Middle frontal gyrus (tissue), 1 donor: Measurements from ENCODE around the gene UBXN10.

Experiments used
- DNase-seq: peaks from one replicate; pipeline ENCODE4 v3.0.0-alpha.2; 2015; ENCODE audit warnings: low spot score; ENCODE audit errors: extremely low spot score

The UBXN10 gene, protein sequence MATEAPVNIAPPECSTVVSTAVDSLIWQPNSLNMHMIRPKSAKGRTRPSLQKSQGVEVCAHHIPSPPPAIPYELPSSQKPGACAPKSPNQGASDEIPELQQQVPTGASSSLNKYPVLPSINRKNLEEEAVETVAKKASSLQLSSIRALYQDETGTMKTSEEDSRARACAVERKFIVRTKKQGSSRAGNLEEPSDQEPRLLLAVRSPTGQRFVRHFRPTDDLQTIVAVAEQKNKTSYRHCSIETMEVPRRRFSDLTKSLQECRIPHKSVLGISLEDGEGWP

DNA sequence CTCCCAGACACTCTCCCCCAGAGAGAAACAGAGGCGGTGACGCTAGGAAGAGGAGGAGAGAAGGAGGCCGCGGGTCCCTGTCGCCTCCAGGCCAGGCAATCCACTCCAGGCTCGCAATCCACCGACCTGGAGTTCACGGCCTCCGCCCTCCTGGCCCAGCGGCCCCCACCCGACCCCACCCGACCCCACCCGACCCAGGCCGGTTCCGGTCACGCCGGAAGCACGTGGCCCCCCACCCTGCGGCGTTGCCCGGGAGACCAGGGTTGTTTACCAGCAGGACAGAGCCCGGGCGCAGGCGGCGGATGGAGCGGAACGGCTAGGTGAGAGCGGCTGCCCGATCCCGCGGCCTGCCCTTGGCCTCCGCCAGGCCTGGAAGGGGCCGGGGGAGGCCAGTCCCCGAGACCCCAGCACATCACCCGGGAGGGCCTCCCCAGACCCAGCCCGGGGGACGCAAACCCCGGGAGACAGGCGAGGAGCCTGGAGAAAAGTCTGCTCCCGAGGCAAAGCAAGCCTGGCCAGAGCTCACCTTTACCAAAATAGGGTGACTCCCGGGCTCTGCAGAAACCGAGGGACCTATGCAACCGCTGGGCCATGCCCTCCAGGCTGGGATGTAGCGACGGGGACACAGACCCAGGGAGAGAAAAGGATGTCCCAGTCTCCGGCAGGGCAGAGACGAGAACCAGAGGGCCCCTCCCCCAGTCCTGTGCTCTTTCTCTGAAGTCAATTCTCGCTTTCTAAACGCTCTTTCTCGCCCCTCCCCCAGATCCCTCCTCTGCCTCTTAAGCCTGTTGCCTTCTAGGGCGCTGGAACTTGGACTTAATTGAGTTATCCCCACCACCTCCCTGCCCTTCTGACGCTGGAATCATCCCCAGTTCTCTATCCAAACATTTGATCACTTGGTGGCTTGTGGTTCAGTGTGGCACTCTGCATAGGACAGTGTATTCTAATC, at the start of gene UBXN10, which contains the start of gene PLA2G2C:
Gene UBXN10, plus strand, starts transcription at position 263 of the 949 bp plus-strand sequence. CDS start 4,466 bp downstream, outside the sequence.
Gene PLA2G2C, minus strand, starts transcription at position 685 of the 949 bp plus-strand sequence. CDS start 9,155 bp downstream, outside the sequence.
- no peak for DNase-seq

DNA sequence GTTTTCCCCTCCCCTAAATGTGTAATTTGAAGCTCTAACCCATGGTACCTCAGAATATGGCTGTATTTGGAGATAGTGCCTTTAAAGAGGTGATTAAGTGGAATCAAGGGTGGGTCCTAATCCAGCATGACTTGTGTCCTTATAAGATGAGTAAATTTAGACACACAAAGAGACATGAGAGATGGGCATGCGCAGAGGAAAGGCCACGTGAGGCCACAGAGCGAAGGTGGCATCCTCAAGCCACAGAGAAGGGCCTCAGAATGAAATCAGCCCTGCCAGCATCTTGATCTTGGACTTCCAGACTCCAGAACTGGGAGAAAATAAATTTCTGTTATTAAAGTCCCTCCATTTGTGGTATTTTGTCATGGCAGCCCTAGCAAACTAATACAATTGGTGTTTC, 49.6 kb upstream of the UBXN10 start:
- DNase-seq, result no peak

DNA sequence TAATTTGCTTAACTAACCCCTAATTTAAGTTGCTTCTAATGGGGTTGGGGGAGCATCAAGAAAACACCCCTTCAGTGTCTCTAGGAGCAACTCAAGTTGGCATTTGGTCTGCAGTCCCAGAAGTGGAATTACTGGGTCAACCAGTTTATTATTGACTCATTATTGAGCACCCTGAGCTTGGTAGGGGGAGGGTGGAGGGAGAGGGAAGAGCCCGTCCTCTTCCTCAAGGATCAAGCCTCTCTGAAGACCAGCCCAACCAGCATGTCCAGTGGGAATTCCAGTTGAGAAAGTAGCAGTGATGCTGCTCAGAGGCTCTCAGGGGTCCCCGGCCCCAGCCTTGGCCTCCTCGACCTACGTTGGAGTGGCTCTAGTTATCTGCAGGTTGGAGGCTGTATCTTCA, 48.8 kb upstream of the UBXN10 start:
- no peak for DNase-seq

DNA sequence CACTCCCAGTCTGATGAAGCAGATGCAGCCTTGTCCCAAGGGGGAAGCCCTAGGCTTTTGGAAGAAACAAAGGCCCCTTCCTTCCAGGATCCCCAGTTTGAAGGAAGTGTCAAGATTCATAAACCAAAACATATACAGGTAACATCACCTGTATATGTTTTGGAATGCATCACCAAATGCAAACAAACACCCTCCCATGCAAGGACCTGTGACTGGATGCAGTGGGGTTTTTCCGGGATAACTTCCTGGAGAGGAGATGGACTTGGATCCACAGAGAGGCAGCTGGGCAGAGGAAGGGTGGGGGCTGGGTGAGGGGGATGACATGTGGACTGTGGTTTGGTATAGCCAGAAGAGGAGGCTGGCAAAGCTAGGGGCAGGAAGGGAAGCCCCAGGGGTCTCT, 48.3 kb upstream of the UBXN10 start:
- no peak for DNase-seq

DNA sequence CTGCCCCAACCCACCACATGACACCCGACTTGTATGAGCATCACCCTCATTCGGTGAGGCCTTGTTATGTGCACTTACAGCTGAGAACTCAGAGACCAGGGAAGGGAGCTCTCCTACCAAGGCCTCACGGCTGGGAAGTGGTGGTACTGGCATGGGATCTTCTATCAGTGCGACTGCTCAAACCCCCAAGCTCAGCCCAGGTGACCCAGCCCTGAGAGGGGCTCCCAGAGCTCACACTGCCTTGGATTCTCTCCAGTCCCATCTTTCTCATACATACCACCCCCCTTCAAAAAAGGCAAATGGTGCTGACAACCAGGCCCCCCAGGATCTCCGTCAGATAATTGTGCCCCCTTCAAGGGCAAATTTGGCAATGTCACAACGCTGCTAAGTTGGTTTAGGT, 47.5 kb upstream of the UBXN10 start:
- DNase-seq, result no peak

DNA sequence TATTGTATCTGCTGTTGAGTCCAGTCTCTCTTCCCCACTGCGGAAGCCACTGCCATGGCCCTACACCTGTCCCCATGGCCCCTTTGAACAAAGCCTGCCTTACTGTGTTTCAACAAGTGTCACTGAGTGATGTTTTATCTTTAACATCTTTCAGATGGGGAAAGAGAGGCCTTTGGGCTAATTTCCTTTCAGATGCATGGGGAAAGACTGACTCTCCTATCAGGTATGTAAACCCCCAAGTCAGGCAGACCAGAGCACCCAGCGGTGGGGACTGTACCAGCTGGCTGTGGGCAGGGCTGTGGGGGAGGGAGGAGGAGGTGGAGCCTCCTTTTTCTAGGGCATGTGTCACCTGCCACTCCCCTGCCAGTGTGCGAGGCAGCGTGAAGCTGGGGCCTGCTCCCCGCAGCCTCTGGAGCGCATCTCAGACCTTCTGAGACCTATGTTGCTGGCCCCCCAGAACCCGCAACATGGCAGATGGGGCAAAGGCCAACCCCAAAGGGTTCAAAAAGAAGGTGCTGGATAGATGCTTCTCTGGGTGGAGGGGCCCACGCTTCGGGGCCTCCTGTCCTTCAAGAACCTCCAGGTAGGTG, 46.8 kb upstream of the UBXN10 start, which contains the start of gene PLA2G2F:
Gene PLA2G2F, plus strand, starts transcription at position 363 of the 590 bp plus-strand sequence. Its CDS starts 105 bp downstream, at position 468.
- DNase-seq, result no peak

DNA sequence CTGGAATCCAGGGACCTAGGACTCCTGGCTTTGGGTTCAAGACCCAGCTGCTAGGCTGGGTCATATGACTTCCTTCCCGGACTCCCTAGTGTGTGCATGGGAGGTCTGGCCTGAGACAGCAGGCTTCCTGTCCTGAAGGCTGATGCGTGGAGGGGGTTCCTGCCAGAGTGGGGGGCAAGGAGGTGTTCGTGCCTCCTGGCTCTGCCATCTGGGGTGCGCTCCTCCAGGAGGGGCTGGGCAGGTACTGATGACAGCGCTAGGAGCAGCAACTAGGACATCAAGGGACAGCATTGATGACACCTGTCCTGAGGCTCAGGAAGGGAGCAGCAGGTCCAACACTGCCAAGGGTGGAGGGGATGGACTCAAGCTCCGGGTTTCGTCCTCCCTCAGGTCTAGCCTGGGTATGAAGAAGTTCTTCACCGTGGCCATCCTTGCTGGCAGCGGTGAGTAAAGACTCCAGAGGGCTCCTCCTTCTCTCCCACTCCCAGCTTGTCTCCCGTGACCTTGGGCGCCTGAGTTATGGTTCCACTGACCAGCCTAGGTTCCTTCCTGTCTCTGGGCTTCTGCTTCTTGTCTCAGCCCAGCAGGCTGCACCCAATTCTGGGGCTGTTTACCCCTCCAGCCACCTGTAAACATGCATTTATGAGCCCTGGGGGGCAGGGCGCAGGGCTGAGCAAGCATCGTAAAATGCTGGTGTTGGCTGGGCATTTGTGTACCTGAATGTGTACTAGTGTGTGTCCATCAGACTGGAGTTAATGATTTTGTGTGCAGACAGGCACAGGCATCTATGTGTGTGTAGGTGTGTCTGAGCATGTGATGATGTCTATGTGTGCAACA, 45.9 kb upstream of the UBXN10 start:
- DNase-seq, result no peak

DNA sequence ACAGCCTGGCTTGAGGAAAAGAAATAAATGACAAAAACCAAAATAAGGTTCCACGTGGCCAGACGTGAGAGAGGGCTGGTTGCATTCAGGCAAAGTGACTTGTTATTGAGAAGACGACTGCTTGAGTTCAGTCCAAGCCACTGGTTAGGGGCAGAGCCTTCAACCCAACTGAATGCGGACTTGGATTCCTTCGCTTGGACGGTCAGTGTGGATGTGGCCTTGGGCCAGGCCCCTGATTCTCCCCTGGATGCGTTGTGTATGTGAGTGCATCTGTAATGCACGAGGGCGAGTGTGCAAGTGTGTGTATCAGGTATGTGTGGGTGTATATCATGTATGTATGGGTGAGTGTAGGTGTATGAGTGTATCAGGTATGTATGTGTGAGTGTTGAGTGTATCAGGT, 44.9 kb upstream of the UBXN10 start:
- no peak for DNase-seq

DNA sequence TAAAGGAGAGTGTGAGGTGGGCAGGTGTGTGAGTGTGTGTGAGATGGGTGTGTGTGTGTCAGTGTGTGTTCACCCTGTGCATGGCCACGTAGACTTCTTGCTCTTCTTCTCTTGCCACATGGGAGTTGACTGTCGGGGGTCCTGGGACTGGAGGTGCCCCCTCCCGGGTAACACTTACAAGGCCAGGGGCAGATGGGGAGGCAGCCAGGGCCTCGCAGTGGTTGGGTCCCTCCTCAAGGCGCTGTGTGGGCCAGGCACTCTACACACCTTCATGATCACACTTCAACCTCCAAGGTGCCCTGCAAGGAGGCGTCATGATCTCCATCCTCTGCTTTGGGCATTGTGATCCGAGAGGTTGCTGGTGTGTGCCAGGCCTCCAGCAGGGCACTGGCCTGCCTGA, 44.4 kb upstream of the UBXN10 start:
- DNase-seq, result no peak

DNA sequence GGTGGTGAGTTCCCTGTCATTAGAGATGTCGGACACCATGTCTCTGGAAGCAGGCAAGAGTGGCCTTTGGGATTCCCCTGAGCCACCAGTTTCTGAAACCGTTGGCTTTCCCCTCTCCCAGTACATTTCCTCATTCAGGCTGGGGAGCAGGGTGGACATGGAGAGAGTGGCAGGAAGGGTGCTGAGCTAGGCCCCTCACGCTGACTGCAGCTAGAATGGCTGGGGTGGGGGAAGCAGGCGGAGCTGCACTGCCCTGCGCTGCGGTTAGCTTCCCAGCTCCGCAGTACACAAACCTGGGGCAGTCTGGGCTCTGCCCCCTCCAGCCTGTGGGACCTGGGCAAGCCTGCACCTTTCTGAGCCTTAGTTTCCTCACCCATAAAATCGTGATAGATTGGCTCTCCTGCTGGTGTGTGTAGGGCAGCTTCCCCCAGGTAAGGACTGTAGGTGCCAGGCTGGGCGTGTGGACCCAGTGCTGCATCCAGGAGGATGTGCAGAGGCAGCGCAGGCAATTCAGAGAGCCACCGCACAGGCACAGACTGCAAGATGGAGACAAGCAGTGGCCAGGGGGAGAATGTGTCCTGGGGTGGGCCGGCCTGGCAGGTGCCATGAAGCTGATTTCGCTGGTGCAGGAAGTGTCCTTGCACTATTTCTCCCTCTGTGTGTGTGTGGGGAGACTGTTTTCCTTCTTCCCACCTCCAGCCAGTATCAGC, 43.7 kb upstream of the UBXN10 start:
- no peak for DNase-seq

DNA sequence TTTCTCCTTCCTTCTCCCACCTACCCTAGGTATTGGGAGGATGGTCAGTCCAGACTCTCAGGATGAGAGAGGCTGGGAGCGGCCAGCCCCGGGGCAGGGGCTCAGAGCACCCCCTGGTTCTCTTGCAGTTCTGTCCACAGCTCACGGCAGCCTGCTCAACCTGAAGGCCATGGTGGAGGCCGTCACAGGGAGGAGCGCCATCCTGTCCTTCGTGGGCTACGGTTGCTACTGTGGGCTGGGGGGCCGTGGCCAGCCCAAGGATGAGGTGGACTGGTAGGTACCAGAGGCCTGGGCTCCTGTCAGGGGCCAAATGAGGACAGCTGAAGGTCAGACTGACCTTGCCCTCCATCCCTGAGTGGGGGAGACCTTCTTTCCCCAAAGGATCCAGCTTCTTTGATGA, 42.6 kb upstream of the UBXN10 start:
- DNase-seq, result no peak

DNA sequence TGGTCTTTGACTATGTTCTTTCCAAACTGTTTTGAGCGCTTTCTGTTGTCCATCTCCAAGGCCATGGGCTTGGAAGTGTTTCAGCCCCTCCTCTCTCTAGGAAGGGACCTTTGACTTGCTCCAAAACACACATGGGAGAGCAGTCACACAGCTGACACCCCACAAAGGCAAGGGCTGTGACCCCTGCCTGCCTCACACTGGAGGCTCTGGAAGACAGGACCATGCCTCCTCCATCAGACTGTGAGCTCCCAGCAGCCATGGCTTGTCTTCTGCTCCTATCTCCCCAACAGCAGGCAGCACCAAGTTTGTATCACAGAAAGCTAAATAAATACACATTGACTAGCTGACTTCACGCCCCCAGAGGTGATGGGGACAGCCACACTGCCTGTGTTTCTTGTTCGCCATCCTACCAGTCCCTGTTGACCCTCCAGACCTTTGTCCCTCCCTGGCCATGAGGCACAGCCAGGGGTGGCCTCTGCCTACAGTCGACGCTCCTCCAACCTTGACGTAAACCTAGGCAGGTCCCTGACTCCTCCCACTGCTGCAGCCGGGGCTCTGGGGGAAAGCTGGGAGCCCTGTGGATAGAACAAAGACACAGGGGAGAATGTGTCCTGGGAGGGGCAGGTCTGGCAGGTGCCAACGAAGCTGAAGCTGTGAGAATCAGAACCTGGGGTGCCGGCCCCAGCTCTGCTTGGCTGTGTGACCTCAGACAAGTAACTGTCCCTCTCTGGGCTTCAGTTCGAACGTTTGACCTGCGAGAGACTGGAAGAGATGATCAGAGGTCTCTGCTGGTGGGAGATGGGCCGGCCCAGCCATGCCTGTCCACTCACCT, 41.9 kb upstream of the UBXN10 start:
- no peak for DNase-seq

DNA sequence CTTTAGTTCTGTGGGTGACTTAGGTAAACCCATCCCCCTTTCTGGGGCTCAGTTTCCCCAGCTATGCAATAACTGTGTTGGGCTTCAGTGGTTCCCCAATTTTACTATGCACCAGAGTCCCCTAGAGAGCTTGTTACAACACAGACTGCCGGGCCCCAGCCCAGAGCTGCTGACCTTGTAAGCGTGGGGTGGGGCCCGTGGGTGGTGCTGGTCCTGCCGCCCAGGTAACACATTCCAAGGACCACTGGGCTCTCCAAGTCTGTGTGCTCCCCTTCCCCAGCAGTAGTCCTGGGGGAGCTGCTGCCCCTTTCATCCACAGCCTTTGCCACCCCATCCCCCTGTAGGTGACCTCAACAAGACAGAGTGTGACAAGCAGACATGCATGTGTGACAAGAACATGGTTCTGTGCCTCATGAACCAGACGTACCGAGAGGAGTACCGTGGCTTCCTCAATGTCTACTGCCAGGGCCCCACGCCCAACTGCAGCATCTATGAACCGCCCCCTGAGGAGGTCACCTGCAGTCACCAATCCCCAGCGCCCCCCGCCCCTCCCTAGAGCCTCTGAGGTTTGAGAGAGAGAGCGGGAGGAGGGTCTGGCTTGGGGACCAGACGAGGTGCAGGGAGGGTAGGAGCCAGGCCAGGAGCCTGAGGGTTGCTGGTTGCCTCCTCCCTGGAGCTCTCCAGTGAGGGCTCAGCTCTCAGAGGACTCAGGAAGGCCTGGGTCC, 37.9 kb upstream of the UBXN10 start:
- DNase-seq, result no peak

DNA sequence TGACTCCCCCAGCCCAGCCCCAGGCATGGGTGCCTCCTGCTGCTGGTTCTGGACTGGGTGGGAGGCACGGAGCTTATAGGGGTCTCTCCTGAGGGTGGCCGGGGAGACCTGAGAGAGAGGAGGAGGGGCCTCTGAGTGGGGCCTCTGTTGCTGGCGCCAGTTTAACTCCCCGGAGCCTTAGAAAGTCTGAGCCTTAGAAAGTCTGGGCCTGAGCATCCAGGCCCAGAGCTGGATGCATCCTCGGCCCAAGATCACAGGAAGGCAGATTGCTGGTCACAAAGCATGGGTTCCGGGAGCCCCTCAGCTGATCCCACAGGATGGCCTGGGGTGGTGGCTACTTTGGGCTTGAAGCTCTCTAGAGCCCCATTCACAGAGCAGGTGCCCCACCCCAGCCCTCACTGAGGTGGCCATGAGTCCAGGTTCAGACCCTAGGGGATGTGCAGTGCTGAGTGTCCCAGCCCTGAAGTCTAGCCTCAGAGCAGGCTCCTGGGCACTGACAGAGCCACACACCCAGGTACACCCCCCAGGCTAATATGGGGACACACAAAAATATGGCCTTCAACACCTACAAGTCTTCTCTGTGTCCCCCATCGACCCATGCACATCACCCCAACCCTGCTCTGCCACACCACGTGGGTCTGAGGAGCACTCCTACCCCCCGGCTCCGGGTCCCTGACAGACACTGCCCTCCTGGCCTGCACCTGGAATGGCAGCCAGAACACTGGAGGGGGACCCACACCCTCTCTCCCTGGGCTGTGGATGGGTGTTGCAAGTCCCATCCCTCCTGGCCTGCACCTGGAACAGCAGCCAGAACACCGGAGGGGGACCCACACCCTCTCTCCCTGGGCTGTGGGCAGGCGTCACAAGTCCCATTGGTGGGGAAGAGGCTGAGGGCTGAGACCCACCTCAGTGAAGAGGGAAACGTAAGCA, 37.1 kb upstream of the UBXN10 start:
- DNase-seq, result no peak

DNA sequence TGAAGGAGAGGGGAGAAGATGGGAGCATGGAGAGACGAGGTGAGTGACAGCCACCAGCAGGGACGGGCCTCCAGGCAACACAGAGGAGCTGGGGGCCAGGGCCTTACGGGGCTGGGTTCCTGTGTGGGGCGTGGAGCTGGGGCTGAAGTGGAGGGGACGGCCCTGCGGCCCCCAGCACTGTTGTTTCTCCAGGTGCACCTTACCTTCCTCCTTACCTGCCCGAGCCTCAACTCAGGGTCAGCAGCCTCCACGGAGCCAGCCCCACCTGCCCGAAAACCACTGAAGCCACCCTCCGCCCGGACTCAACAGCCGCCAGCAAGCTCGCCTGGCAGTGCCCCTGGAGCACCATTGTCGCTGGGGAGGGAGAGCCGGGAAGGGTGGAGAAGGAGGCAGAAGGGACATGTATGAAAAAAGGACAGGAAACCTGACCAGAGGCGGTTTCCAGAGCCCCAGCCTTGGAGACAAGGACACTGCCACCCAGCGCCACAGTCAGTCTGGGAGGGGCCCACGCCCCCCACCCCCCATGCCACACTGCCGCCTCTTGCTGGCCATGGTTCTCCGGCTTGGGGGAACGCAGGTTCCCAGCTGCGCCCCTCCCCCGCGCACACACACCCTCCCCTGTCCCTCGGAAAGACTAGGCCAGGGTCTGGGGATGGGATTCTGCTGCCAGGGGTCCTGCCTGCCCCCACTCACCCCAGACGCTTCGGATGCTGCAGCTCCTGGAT, 36.1 kb upstream of the UBXN10 start:
- no peak for DNase-seq

DNA sequence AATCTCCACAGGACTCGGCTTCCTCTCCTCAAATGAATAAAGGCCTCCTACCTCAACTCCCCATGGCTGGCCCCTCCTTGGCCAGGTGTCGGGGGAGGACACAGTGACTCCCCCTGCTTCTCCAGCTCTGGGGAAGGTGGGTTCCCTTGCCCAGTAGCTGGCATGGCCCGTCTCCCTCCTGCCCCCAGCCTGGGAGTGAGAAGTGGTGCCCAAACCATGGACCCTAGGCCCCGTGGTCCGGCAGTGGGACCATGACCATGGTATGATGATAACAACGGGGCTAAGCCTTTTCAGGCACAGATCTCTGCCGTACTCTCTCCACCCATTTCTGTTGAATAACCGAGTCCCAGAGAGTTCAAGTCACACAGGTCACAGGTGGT, 35.6 kb upstream of the UBXN10 start:
- no peak for DNase-seq

DNA sequence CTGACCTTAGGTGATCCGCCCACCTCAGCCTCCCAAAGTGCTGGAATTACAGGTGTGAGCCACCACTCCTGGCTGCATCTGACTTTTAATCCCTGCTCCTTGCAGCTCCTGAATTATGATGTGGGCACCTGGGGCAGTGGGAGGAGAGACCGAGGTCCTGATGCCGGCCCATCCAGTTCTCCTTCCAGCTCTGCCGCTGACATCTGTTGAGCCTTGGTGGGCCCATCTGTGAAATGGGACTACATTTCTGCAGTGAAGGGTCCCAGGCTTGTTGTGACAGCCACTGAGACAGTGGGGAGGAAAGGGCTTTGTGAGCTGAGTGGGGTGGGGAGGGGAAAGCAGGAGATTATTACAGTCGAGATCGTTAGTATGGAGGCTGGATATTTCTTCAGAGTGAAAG, 34.9 kb upstream of the UBXN10 start:
- no peak for DNase-seq
